CD1c-positive myeloid dendritic cell (primary cell): ENCODE measurements around the gene METTL24.

Source experiments
- DNase-seq: peaks from one replicate; pipeline ENCODE4 v3.0.0-alpha.2; 2016; ENCODE audit errors: extremely low spot score

Gene METTL24

GRCh38 chr6:110357664-110358552 is at the start of gene METTL24:
TSS of gene METTL24 (minus strand) at chr6:110358349. CDS start at chr6:110358272, 77 bp downstream.
- DNase-seq, result peak; percentile 5

- DNase-seq, result no peak
Observed at GRCh38 chr6:110404607-110405006, 46.5 kb upstream of the METTL24 start.

- no peak for DNase-seq
Observed at GRCh38 chr6:110401585-110402176, 43.5 kb upstream of the METTL24 start.

GRCh38 chr6:110400208-110400607 is 42.1 kb upstream of the METTL24 start:
- no peak for DNase-seq

GRCh38 chr6:110399219-110400071 is 41.3 kb upstream of the METTL24 start:
- no peak for DNase-seq

GRCh38 chr6:110398778-110399177 is 40.6 kb upstream of the METTL24 start:
- no peak for DNase-seq

GRCh38 chr6:110395221-110395620 is 37.1 kb upstream of the METTL24 start:
- DNase-seq, result no peak

- DNase-seq, result no peak
Observed at GRCh38 chr6:110394409-110394808, 36.3 kb upstream of the METTL24 start.

GRCh38 chr6:110392727-110393126 is 34.6 kb upstream of the METTL24 start:
- no peak for DNase-seq

GRCh38 chr6:110390404-110390803 is 32.3 kb upstream of the METTL24 start:
- DNase-seq, result no peak

- DNase-seq, result no peak
Observed at GRCh38 chr6:110389689-110390382, 31.7 kb upstream of the METTL24 start.

GRCh38 chr6:110387986-110388385 is 29.8 kb upstream of the METTL24 start:
- no peak for DNase-seq

GRCh38 chr6:110385458-110385863 is 27.3 kb upstream of the METTL24 start:
- no peak for DNase-seq

GRCh38 chr6:110378552-110378951 is 20.4 kb upstream of the METTL24 start:
- no peak for DNase-seq

GRCh38 chr6:110369066-110369465 is 10.9 kb upstream of the METTL24 start:
- no peak for DNase-seq

GRCh38 chr6:110368284-110368683 is 10.1 kb upstream of the METTL24 start:
- DNase-seq, result no peak

GRCh38 chr6:110367825-110368224 is 9.7 kb upstream of the METTL24 start:
- DNase-seq, result no peak

GRCh38 chr6:110366975-110367374 is 8.8 kb upstream of the METTL24 start:
- DNase-seq, result no peak

GRCh38 chr6:110366256-110366655 is 8.1 kb upstream of the METTL24 start:
- no peak for DNase-seq

GRCh38 chr6:110364364-110365105 is 6.4 kb upstream of the METTL24 start:
- DNase-seq, result no peak

- DNase-seq, result no peak
Observed at GRCh38 chr6:110363748-110364147, 5.6 kb upstream of the METTL24 start.
